CD4-positive, alpha-beta T cell (primary cell): ENCODE results near the gene ARL4D. TPM values are rescaled to one million over a fixed set of nuclear protein-coding genes. Genes with fewer than 3 reads are reported as not detected.

Source experiments
- ATAC-seq: fragments of 200-7000 bp; cut with Tn5 transposase; one replicate; pipeline ENCODE4 v1.10.0; 2022; ENCODE audit warnings: mild to moderate bottlenecking; ENCODE audit not compliant: poor library complexity
- CTCF ChIA-PET: fragments of 350-600 bp; sonication (Branson Sonifier 250); formaldehyde crosslinking; loops from one replicate; lab custom pipeline; 2021; ENCODE audit warnings: antibody characterized with exemption, inconsistent platforms; lab: Charles Lee
- POLR2A ChIA-PET: fragments of 350-600 bp; sonication (Branson Sonifier 250); formaldehyde crosslinking; loops from one replicate; lab custom pipeline; 2021; ENCODE audit warnings: antibody characterized with exemption, inconsistent platforms; lab: Charles Lee
- DNase-seq, 14 experiments: peaks; one replicate each; pipeline ENCODE4 v3.0.0-alpha.2; 2013 to 2020; ENCODE audit warnings: mixed read lengths in 2 of 14
- H3K27ac ChIP-seq, 2 donors: one replicate each; pipeline versions ENCODE4 v1.5.1 to v1.7.0; 2013; ENCODE audit warnings: low read length in 2 of 2, low read depth in 1 of 2, mild to moderate bottlenecking in 1 of 2
- H3K27me3 ChIP-seq, 2 experiments: 1 replicate in 1 of 2; 2 replicates in 1 of 2; pipeline versions ENCODE4 v1.6.1 to v1.7.0; 2013; ENCODE audit warnings: low read length in 2 of 2, control low read depth in 1 of 2, mild to moderate bottlenecking in 1 of 2, moderate library complexity in 1 of 2; ENCODE audit not compliant: insufficient read depth in 2 of 2, control insufficient read depth in 1 of 2
- H3K36me3 ChIP-seq: one replicate; pipeline ENCODE4 v1.6.1; 2013; ENCODE audit warnings: low read length, control low read depth; ENCODE audit not compliant: insufficient read depth
- H3K4me1 ChIP-seq: one replicate; pipeline ENCODE4 v1.6.1; 2013; ENCODE audit warnings: low read length, control low read depth; ENCODE audit not compliant: insufficient read depth
- H3K4me3 ChIP-seq: one replicate; pipeline ENCODE4 v1.5.1; 2013; ENCODE audit warnings: mild to moderate bottlenecking, low read length, moderate library complexity
- H3K9me3 ChIP-seq, 2 experiments: 1 replicate in 1 of 2; 2 replicates in 1 of 2; pipeline versions ENCODE4 v1.6.1 to v1.7.0; 2013; ENCODE audit warnings: low read length in 2 of 2, mild to moderate bottlenecking in 2 of 2, control low read depth in 1 of 2, moderate library complexity in 1 of 2; ENCODE audit not compliant: control insufficient read depth in 1 of 2, insufficient read depth in 1 of 2
- H3K27ac Mint-ChIP-seq: one replicate; pipeline ENCODE4 v1.8.0; 2020; ENCODE audit warnings: mixed read lengths
- H3K27me3 Mint-ChIP-seq: one replicate; pipeline ENCODE4 v1.8.0; 2021; ENCODE audit warnings: mixed read lengths
- H3K36me3 Mint-ChIP-seq: one replicate; pipeline ENCODE4 v1.8.0; 2021; ENCODE audit warnings: low read depth, mixed read lengths
- H3K4me1 Mint-ChIP-seq: one replicate; pipeline ENCODE4 v1.8.0; 2021; ENCODE audit warnings: low read depth, mixed read lengths
- H3K4me3 Mint-ChIP-seq: one replicate; pipeline ENCODE4 v1.8.0; 2020; ENCODE audit warnings: mild to moderate bottlenecking, mixed read lengths
- H3K9me3 Mint-ChIP-seq: one replicate; pipeline ENCODE4 v1.8.0; 2020; ENCODE audit warnings: mixed read lengths
- CTCF ChIP-seq: fragments of 200-600 bp; IDR thresholded peaks from one replicate; pipeline ENCODE4 v1.8.0; 2022; ENCODE audit warnings: antibody characterized with exemption, mild to moderate bottlenecking
- intact Hi-C, 2 experiments: fragments of 100-400 bp; cut with DNase I in 1 of 2; cut with micrococcal nuclease in 1 of 2; formaldehyde crosslinking; loops; one replicate each; pipeline versions ENCODE4 v1.15.1 to v1.9.0; 2023 to 2025; cut with DNase I, micrococcal nuclease
- total RNA-seq, 174 experiments: library from RNA in 2 of 174; stranded (reverse) in 2 of 174; gene quantifications; one replicate each; pipeline ENCODE4 v1.2.3 and lab custom pipeline; 2021 to 2026

Gene ARL4D
- total RNA-seq, 2 experiments from 2014 or later = 2.4 to 2.9 TPM

- no peak for ATAC-seq
- POLR2A ChIA-PET = no interaction called here
- no peak for DNase-seq
- Histone ChIP-seq H3K27ac (no peak overlapping the region), H3K27me3 (peaks cover 2 to 9% of the 10 kb centered on the region in 2 experiments), H3K36me3 (no peaks in the 10 kb centered on the region), H3K4me1 (no peaks in the 10 kb centered on the region), H3K4me3 (no peak overlapping the region), H3K9me3 (no peaks in the 10 kb centered on the region)
- Mint-ChIP-seq H3K9me3 (no peaks in the 10 kb centered on the region), H3K36me3 (no peaks in the 10 kb centered on the region), H3K4me1 (no peaks in the 10 kb centered on the region), H3K27ac (no peak overlapping the region), H3K27me3 (peaks cover 58% of the 10 kb centered on the region), H3K4me3 (no peak overlapping the region)
- no peak for TF ChIP-seq CTCF
- intact Hi-C loops = no loop called here
- CTCF ChIA-PET = interaction anchor here (0.6 kb wide), 1 partner anchor 38 kb away, joined by 3 read pairs; no protein-coding TSS in a partner anchor
Measured at GRCh38 chr17:43430936-43431713, 32.3 kb downstream of the ARL4D start.

- Histone ChIP-seq H3K4me1 (no peaks in the 10 kb centered on the region), H3K36me3 (no peaks in the 10 kb centered on the region), H3K9me3 (no peaks in the 10 kb centered on the region), H3K27me3 (peaks cover 2 to 9% of the 10 kb centered on the region in 2 experiments), H3K4me3 (no peak overlapping the region), H3K27ac (no peak overlapping the region)
- CTCF ChIA-PET = no interaction called here
- TF ChIP-seq CTCF = no peak
- H3K4me1 Mint-ChIP-seq = no peaks in the 10 kb centered on the region
- ATAC-seq (no peak), DNase-seq (no peak)
- H3K4me3 Mint-ChIP-seq = no peak overlapping the region
- peaks cover 55% of the 10 kb centered on the region for H3K27me3 Mint-ChIP-seq
- no peak overlapping the region for H3K27ac Mint-ChIP-seq
- intact Hi-C loops = no loop called here
- no peaks in the 10 kb centered on the region for H3K36me3 Mint-ChIP-seq
- no peaks in the 10 kb centered on the region for H3K9me3 Mint-ChIP-seq
- POLR2A ChIA-PET = no interaction called here
Measured at GRCh38 chr17:43431714-43432523, 33.1 kb downstream of the ARL4D start.

- no peak overlapping the region for H3K27ac Mint-ChIP-seq
- H3K9me3 Mint-ChIP-seq = no peaks in the 10 kb centered on the region
- Histone ChIP-seq H3K36me3 (no peaks in the 10 kb centered on the region), H3K4me1 (no peaks in the 10 kb centered on the region), H3K4me3 (no peak overlapping the region), H3K27me3 (peaks cover 6 to 9% of the 10 kb centered on the region in 2 experiments), H3K9me3 (no peaks in the 10 kb centered on the region), H3K27ac (no peak overlapping the region)
- no peak for ATAC-seq
- H3K4me1 Mint-ChIP-seq = no peaks in the 10 kb centered on the region
- no peak overlapping the region for H3K4me3 Mint-ChIP-seq
- CTCF ChIA-PET = no interaction called here
- TF ChIP-seq CTCF = no peak
- H3K27me3 Mint-ChIP-seq = peaks cover 50% of the 10 kb centered on the region
- no peaks in the 10 kb centered on the region for H3K36me3 Mint-ChIP-seq
- intact Hi-C loops = no loop called here
- no peak for DNase-seq
- POLR2A ChIA-PET = no interaction called here
Measured at GRCh38 chr17:43434902-43435319, 36.1 kb downstream of the ARL4D start.
